Uterus (tissue), 4 donors: ENCODE measurements around the gene ZNF516. TPM values are rescaled to one million over a fixed set of nuclear protein-coding genes. Genes with fewer than 3 reads are reported as not detected.
A peak's percentile ranks its signal among the peaks of the same experiment; 100 is the strongest.

ENCODE experiments used
- DNase-seq, 2 donors: peaks; one replicate each; pipeline ENCODE4 v3.0.0-alpha.2; 2019 to 2020
- H3K27ac ChIP-seq, 2 donors: fragments of 200-600 bp; sonication (generic); 1 replicate in 1 of 2; 2 replicates in 1 of 2; pipeline ENCODE4 v1.5.1; 2016 to 2018
- H3K27me3 ChIP-seq, 2 donors: fragments of 200-600 bp; sonication (generic); one replicate each; pipeline ENCODE4 v1.5.1; 2018 to 2019; ENCODE audit warnings: control low read depth in 1 of 2
- H3K36me3 ChIP-seq, 2 donors: fragments of 200-600 bp; sonication (generic); one replicate each; pipeline ENCODE4 v1.5.1; 2019; ENCODE audit warnings: control low read depth in 1 of 2
- H3K4me1 ChIP-seq, 2 donors: fragments of 200-600 bp; sonication (generic); one replicate each; pipeline ENCODE4 v1.5.1; 2018 to 2019; ENCODE audit warnings: control low read depth in 1 of 2
- H3K4me3 ChIP-seq, 2 donors: fragments of 200-600 bp; sonication (generic); 1 replicate in 1 of 2; 2 replicates in 1 of 2; pipeline ENCODE4 v1.5.1; 2018 to 2019; ENCODE audit warnings: mild to moderate bottlenecking in 1 of 2
- H3K9me3 ChIP-seq, 2 donors: fragments of 200-600 bp; sonication (generic); one replicate each; pipeline ENCODE4 v1.5.1; 2019; ENCODE audit warnings: control low read depth in 1 of 2
- POLR2A ChIP-seq, 2 donors: fragments of 450-650 bp; IDR thresholded peaks; one replicate each; pipeline ENCODE4 v1.6.1; 2016; ENCODE audit warnings: antibody characterized with exemption in 2 of 2, mild to moderate bottlenecking in 1 of 2, moderate library complexity in 1 of 2
- intact Hi-C: fragments of 100-400 bp; cut with DNase I; formaldehyde crosslinking; loops from one replicate; pipeline ENCODE4 v1.15.1; 2023; ENCODE audit warnings: low total_unique reads
- total RNA-seq, 4 donors: library from RNA; depleted of rRNA in 3 of 4; stranded (reverse); fragments of >200 nt in 3 of 4; gene quantifications; one replicate each; pipeline versions ENCODE4 v1.1.0 to v1.2.4, GENCODE V29; 2014 to 2023
- TF ChIP-seq, protein P1 (sequence below), 4 experiments: fragments of 200-600 bp in 2 of 4; fragments of 450-650 bp in 2 of 4; sonication (generic) in 2 of 4; IDR thresholded peaks; one replicate each; pipeline ENCODE4 v1.5.1; 2016 to 2019; ENCODE audit warnings: antibody characterized with exemption in 4 of 4, mild to moderate bottlenecking in 2 of 4, moderate library complexity in 1 of 4
- donor health status: DM: yes; HTN: yes; CAD: no.

Gene ZNF516
- total RNA-seq, 4 donors from 2014 or later, result 29.4 to 177 (median 65.7) TPM

GRCh38 chr18:76397631-76398030 lies 97.4 kb downstream of the ZNF516 start:
- TF ChIP-seq, protein P1, sequence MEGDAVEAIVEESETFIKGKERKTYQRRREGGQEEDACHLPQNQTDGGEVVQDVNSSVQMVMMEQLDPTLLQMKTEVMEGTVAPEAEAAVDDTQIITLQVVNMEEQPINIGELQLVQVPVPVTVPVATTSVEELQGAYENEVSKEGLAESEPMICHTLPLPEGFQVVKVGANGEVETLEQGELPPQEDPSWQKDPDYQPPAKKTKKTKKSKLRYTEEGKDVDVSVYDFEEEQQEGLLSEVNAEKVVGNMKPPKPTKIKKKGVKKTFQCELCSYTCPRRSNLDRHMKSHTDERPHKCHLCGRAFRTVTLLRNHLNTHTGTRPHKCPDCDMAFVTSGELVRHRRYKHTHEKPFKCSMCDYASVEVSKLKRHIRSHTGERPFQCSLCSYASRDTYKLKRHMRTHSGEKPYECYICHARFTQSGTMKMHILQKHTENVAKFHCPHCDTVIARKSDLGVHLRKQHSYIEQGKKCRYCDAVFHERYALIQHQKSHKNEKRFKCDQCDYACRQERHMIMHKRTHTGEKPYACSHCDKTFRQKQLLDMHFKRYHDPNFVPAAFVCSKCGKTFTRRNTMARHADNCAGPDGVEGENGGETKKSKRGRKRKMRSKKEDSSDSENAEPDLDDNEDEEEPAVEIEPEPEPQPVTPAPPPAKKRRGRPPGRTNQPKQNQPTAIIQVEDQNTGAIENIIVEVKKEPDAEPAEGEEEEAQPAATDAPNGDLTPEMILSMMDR (IDR thresholded peaks at IDR 0.05), result no peak
- TF ChIP-seq POLR2A (IDR thresholded peaks at IDR 0.05), result no peak

DNA sequence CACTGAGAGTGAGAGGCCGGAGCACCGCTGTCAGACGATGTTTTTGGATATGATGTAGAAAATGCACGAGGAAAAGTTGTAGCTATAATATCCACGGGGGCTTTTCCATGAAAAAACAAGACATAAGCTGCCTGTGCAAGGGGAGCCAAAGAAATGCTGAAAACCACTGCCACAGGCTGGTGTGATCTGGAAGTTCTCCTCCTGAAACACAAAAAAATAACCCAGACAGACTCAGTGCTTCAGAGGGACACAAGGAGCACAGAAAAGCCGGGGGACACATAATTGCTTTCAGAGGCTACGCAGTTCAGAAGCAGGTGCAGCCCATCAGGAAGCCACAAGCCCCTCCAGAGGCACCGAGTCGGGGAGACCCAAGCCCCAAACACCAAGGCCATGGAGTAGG lies 98.2 kb downstream of the ZNF516 start:
- peaks cover 0 to 10% of the 10 kb centered on the region in 2 donors for H3K4me1 ChIP-seq
- H3K27me3 ChIP-seq, result no peaks in the 10 kb centered on the region
- peak overlapping the region; percentile 80 to 85 for H3K27ac ChIP-seq
- H3K9me3 ChIP-seq, result no peaks in the 10 kb centered on the region
- H3K36me3 ChIP-seq, result no peaks in the 10 kb centered on the region
- peak in 1 of 2 donors; percentile 26 for DNase-seq
- intact Hi-C loops, result loop anchor here (5.0 kb wide), 1 partner anchor 311 kb away; no protein-coding TSS in a partner anchor
- no peak overlapping the region for H3K4me3 ChIP-seq
- TF ChIP-seq, protein P1 (IDR thresholded peaks at IDR 0.05), result peak in 1 of 4 experiments; percentile 15
- TF ChIP-seq POLR2A (IDR thresholded peaks at IDR 0.05), result no peak

More at GRCh38 chr18:76397631-76398030, 97.4 kb downstream of the ZNF516 start:
- no peak for DNase-seq
- Histone ChIP-seq H3K27ac (peak overlapping the region; percentile 80 to 85), H3K36me3 (no peaks in the 10 kb centered on the region), H3K4me3 (no peak overlapping the region), H3K27me3 (no peaks in the 10 kb centered on the region), H3K9me3 (no peaks in the 10 kb centered on the region), H3K4me1 (peaks cover 0 to 10% of the 10 kb centered on the region in 2 donors)
- intact Hi-C loops, result loop anchor here (5.0 kb wide), 1 partner anchor 310 kb away; no protein-coding TSS in a partner anchor

DNA sequence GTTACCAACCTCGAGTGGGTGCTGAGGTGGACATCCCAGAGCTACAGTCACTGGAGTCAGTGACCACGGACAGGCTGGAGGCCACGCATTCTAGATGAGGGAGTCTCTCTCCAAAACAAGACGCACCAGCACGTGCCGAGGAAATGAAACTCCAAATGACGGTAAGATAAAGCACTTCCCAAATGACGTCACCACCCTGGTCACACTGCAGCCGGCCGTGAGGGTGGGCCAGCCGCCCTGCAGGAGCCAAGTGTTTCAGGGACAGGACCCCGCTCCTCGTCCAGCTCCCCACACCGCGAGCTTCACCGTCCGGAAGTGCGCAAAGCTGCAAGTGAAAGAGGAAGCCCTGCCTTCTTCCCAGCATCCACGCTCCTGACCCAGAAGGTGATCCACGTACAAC lies 99.4 kb downstream of the ZNF516 start:
- no peak overlapping the region for H3K4me3 ChIP-seq
- DNase-seq, result peak in 1 of 2 donors; percentile 26
- H3K9me3 ChIP-seq, result no peaks in the 10 kb centered on the region
- no peak for TF ChIP-seq POLR2A (IDR thresholded peaks at IDR 0.05)
- TF ChIP-seq, protein P1 (IDR thresholded peaks at IDR 0.05), result no peak
- no peaks in the 10 kb centered on the region for H3K36me3 ChIP-seq
- intact Hi-C loops, result loop anchor here (5.0 kb wide), 1 partner anchor 312 kb away; no protein-coding TSS in a partner anchor
- H3K4me1 ChIP-seq, result peaks cover 4 to 10% of the 10 kb centered on the region in 2 donors
- no peaks in the 10 kb centered on the region for H3K27me3 ChIP-seq
- H3K27ac ChIP-seq, result peak overlapping the region; percentile 80 to 85

GRCh38 chr18:76394780-76395476 lies 100.1 kb downstream of the ZNF516 start:
- Histone ChIP-seq H3K27me3 (no peaks in the 10 kb centered on the region), H3K27ac (peak overlapping the region; percentile 80 to 85), H3K9me3 (no peaks in the 10 kb centered on the region), H3K36me3 (no peaks in the 10 kb centered on the region), H3K4me1 (peaks cover 10% of the 10 kb centered on the region in 2 donors), H3K4me3 (no peak overlapping the region)
- peak; percentile 15 to 17 for DNase-seq
- TF ChIP-seq, protein P1 (IDR thresholded peaks at IDR 0.05), result no peak
- no peak for TF ChIP-seq POLR2A (IDR thresholded peaks at IDR 0.05)
- intact Hi-C loops, result loop anchor here (5.0 kb wide), 1 partner anchor 312 kb away; no protein-coding TSS in a partner anchor

- TF ChIP-seq, protein P1 (IDR thresholded peaks at IDR 0.05), result no peak
- TF ChIP-seq POLR2A (IDR thresholded peaks at IDR 0.05), result no peak
- Histone ChIP-seq H3K4me3 (no peak overlapping the region), H3K9me3 (no peaks in the 10 kb centered on the region), H3K27me3 (no peaks in the 10 kb centered on the region), H3K36me3 (no peaks in the 10 kb centered on the region), H3K27ac (peak overlapping the region; percentile 0 to 23), H3K4me1 (peaks cover under 1 to 10% of the 10 kb centered on the region in 2 donors)
- DNase-seq, result peak in 1 of 2 donors; percentile 12
- intact Hi-C loops, result no loop called here
These were observed 102.7 kb downstream of the ZNF516 start for GRCh38 chr18:76392349-76392748.
